Activated naive CD8-positive, alpha-beta T cell treated with anti-CD3 and anti-CD28 coated beads, Interleukin-2, amount 50 U/mL, for 24 hours (primary cell): ENCODE results near the gene TMEM132D.

Experiments used
- ATAC-seq: fragments of 150-1000 bp; cut with Tn5 transposase; one replicate; pipeline ENCODE4 v1.10.0; 2021
- DNase-seq: peaks from one replicate; pipeline ENCODE4 v3.0.0; 2021
- H3K27ac Mint-ChIP-seq: one replicate; pipeline ENCODE4 v1.8.0; 2021; ENCODE audit warnings: mild to moderate bottlenecking, mixed read lengths
- H3K27me3 Mint-ChIP-seq: one replicate; pipeline ENCODE4 v1.8.0; 2021; ENCODE audit warnings: mixed read lengths
- H3K36me3 Mint-ChIP-seq: one replicate; pipeline ENCODE4 v1.8.0; 2021; ENCODE audit warnings: low read depth, mixed read lengths
- H3K4me1 Mint-ChIP-seq: one replicate; pipeline ENCODE4 v1.8.0; 2021; ENCODE audit warnings: mixed read lengths
- H3K4me3 Mint-ChIP-seq: one replicate; pipeline ENCODE4 v1.8.0; 2021; ENCODE audit warnings: mild to moderate bottlenecking, moderate library complexity, mixed read lengths
- H3K9me3 Mint-ChIP-seq: one replicate; pipeline ENCODE4 v1.8.0; 2021; ENCODE audit warnings: mixed read lengths

The TMEM132D gene

DNA sequence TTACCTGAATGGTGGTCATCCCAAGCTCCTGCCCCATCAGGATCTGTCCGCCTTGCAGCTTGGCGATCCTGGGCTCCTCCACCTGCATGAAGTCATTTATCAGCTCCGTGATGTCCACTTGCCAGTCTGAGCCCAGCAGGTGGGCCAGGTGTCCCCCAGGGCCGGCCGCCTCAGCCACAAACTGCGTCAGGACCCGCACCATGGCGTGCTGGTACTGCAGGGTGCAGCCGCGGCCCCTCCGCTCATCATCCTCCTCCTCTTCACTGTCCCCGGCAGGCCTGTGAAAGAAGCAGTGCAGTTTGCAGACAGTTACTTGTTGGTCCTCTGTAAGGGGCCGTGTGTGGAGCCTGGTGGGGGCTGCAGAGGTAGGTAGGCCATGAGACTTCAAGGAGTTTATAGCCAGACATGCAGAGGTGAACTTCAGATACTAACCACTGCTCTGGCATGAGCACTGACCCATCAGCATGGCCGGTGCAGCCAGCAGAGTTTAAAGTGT lies 822.0 kb downstream of the TMEM132D start:
- Mint-ChIP-seq H3K4me1 (no peaks in the 10 kb centered on the region), H3K9me3 (no peaks in the 10 kb centered on the region), H3K36me3 (no peaks in the 10 kb centered on the region), H3K27me3 (no peaks in the 10 kb centered on the region), H3K4me3 (no peak overlapping the region), H3K27ac (no peak overlapping the region)
- DNase-seq, result no peak
- no peak for ATAC-seq

DNA sequence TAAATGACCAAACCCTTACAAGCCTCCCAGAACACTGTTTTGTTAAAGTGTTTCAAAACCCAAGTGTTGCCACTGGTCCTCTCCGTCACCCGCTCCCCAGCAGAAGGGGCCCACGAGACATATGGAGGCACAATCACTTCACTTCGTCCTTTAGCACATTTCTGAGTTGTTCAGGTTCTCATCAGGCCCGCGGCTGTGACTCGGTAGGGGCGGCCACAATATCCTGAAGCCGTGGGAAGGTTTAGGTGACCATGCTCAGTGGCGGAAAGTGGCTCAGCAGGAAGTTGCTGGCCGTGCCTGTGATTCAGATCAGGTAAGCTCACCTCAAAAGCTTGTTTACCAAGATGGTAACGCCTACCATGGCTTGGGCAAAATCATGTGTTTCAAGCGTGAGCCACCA lies 823.0 kb downstream of the TMEM132D start:
- ATAC-seq, result no peak
- no peaks in the 10 kb centered on the region for H3K4me1 Mint-ChIP-seq
- no peaks in the 10 kb centered on the region for H3K36me3 Mint-ChIP-seq
- H3K27ac Mint-ChIP-seq, result no peak overlapping the region
- H3K27me3 Mint-ChIP-seq, result no peaks in the 10 kb centered on the region
- H3K9me3 Mint-ChIP-seq, result no peaks in the 10 kb centered on the region
- no peak overlapping the region for H3K4me3 Mint-ChIP-seq
- DNase-seq, result no peak

DNA sequence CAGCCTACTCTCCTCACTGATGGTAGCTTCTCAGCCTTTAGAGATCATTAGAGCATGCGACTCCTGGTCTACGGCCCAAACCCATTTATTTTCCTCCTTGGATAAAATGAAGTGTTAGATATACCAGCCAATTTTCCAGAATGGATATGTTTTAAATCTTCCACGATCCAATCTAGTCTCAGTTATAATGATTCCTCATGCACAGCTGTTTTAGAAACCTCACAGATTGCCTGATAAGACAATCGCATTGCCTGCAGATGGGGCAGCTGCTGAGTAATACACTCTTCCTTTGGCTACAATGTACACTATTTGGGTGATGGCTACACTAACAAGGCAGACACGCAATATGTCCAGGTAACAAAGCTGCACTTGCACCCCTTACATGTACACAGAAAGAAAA lies 823.4 kb downstream of the TMEM132D start:
- no peak for ATAC-seq
- H3K9me3 Mint-ChIP-seq, result no peaks in the 10 kb centered on the region
- no peaks in the 10 kb centered on the region for H3K36me3 Mint-ChIP-seq
- H3K4me3 Mint-ChIP-seq, result no peak overlapping the region
- H3K27ac Mint-ChIP-seq, result no peak overlapping the region
- H3K27me3 Mint-ChIP-seq, result no peaks in the 10 kb centered on the region
- no peaks in the 10 kb centered on the region for H3K4me1 Mint-ChIP-seq
- no peak for DNase-seq

DNA sequence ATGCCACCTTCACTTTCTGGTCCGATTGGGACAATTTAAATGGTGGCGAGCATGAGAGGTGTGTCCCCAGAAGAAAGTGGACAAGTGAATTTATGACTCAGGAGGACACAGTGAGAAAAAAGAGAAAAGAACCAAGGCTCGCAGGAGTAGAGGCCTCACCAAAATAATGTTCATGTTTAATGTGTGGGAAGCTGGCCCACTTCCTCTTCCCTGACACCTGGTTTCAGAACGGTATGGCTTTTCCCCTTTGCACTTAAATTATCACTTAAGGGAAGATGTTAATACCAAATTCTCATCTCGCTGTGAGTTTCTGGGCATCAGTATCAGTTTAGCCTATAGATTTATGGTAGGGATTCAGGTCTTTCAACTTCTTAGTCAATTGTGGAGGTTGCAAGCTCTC lies 824.1 kb downstream of the TMEM132D start:
- no peak overlapping the region for H3K27ac Mint-ChIP-seq

DNA sequence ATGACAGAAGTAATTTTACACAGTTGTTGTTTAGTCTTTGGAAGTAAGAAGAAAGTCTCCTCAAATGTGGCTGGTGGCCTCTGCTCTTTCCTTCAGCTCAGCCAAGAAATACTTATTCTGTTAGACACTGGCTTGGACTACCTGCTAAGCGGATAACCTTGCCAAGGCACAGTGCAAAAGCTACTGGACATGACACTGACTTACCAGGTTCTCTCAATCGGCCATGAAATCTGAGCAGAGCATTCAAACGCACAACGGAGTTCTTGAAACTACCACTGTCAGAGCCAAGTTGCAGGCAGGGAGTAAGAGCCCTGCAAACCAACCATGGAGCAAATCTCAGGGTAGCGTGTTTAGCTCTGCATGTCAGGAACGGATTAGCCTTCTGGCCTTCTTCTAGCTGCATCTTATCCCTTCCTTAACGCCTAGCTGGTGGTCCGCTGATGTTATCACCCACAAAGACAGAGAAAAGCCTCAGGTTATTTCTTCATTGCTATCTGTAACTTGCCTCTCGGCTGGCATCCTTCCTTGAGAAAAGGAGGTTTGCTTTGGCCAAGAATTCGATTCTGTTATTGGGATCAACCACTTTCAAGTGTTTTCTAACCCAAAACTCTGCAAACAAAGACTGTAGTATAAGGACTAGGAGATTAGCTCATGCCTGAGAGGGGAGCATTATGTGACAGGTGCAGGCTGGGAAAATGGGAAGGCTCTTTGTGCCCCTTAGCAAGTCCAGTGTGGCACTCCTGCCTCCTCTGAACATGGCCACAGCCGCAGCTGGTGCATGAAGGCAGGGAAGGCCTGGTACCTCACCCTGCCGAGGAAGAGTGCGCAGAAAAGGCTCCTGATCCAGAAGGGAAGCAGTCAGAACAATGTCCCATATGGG lies 827.1 kb downstream of the TMEM132D start:
- no peaks in the 10 kb centered on the region for H3K36me3 Mint-ChIP-seq
- H3K4me3 Mint-ChIP-seq, result no peak overlapping the region
- no peak for ATAC-seq
- no peak for DNase-seq
- H3K4me1 Mint-ChIP-seq, result no peaks in the 10 kb centered on the region
- H3K27me3 Mint-ChIP-seq, result no peaks in the 10 kb centered on the region
- H3K27ac Mint-ChIP-seq, result no peak overlapping the region
- no peaks in the 10 kb centered on the region for H3K9me3 Mint-ChIP-seq

More for the DNA sequence above, 824.1 kb downstream of the TMEM132D start:
- ATAC-seq (no peak), DNase-seq (no peak)
- Mint-ChIP-seq H3K27me3 (no peaks in the 10 kb centered on the region), H3K4me3 (no peak overlapping the region), H3K4me1 (no peaks in the 10 kb centered on the region), H3K9me3 (no peaks in the 10 kb centered on the region), H3K36me3 (no peaks in the 10 kb centered on the region)

DNA sequence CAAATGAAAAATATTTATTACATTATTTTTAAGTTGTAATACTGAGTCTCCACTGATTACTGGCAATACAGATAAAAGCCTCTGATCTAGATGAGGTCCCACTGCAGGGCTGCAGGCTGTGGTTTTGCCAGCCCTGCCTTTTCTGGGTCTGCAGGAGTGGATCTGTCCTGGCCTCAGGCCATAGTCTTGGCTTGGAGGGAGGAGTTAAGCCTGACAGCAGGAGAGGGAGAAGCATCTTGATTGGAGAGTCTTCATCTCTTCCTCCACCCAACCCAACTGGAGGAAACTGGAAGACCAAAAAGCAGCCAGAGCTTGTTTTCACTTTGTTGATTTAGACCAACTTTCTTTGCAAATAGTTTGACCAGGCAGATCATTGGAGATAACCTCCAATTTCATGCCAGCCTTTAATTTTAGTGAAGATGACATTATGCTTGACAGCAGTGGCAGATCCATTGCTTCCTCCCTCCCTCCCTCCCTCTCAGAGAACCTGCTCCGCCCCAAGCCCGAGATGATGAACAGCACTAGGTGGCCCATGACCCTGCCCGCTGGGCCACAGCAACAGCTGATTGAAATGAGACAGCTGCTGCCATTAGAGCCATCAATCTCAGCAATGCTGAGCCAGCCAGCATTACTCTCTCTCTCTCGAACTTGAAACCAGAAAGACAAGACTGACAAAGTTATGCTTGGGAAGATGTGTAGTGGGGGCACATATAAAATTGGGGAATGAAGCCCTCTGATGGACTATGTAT lies 828.2 kb downstream of the TMEM132D start:
- ATAC-seq, result no peak
- H3K4me3 Mint-ChIP-seq, result no peak overlapping the region
- H3K36me3 Mint-ChIP-seq, result no peaks in the 10 kb centered on the region
- H3K27me3 Mint-ChIP-seq, result no peaks in the 10 kb centered on the region
- no peak overlapping the region for H3K27ac Mint-ChIP-seq
- H3K4me1 Mint-ChIP-seq, result no peaks in the 10 kb centered on the region
- no peaks in the 10 kb centered on the region for H3K9me3 Mint-ChIP-seq
- no peak for DNase-seq

DNA sequence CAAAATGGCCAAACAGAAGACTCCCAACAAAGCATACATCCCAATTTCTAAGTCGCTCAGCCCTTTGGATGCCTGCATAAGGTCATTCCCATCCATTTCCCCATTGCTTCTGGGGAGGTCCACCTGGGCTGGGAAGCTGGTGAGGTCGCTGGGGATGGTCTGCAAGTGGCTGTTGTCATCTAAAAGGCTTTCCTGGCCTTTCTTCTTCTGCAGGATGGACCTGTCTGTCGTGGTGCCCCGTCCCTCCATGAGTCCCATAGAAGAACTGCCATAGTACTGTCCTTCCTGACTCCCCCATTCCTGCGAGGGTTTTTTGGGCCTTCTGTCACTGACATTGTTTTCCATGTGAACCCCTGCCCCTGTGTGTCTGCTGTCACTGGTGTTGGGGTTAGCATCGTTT lies 829.4 kb downstream of the TMEM132D start:
- H3K9me3 Mint-ChIP-seq, result no peaks in the 10 kb centered on the region
- no peak overlapping the region for H3K27ac Mint-ChIP-seq
- H3K4me1 Mint-ChIP-seq, result no peaks in the 10 kb centered on the region
- H3K36me3 Mint-ChIP-seq, result no peaks in the 10 kb centered on the region
- ATAC-seq, result no peak
- no peak overlapping the region for H3K4me3 Mint-ChIP-seq
- no peak for DNase-seq
- H3K27me3 Mint-ChIP-seq, result no peaks in the 10 kb centered on the region

DNA sequence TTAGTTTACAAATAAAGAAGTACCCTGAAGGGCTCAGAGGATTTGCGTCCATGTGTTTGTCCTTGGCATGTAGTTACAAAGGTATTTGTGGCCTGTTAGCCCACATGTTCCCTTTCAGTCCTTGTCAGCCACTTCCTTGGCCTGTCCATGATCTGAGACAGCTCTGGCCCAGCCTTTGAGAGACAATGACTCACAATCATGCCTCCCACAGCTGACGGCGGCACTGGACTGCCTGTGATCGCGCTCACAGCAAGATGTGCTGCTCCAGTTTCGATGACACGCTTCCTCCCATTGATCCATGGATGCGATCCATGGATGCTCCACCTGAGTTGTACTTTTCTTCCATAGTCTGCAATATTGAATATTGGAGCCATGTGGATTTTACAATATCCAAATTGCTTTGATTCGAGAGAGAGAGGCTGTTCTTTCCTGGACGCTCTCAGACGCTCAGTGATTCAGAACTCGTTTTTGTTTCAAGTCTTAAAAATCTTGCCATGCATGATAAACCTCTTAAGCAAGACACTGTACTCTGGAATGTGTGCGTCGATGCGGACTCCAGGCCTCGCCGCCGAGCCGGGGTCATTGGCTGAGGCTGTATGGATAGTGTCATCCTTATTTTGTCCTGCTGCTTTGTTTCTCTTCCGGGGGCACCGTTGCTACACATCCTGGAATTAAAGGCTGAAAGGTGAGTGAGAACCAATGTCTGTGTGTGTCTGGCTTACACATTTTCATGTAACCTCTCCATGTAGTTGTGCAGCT lies 830.5 kb downstream of the TMEM132D start:
- Mint-ChIP-seq H3K9me3 (no peaks in the 10 kb centered on the region), H3K4me1 (no peaks in the 10 kb centered on the region), H3K27me3 (no peaks in the 10 kb centered on the region), H3K4me3 (no peak overlapping the region), H3K36me3 (no peaks in the 10 kb centered on the region), H3K27ac (no peak overlapping the region)
- DNase-seq (no peak), ATAC-seq (no peak)

DNA sequence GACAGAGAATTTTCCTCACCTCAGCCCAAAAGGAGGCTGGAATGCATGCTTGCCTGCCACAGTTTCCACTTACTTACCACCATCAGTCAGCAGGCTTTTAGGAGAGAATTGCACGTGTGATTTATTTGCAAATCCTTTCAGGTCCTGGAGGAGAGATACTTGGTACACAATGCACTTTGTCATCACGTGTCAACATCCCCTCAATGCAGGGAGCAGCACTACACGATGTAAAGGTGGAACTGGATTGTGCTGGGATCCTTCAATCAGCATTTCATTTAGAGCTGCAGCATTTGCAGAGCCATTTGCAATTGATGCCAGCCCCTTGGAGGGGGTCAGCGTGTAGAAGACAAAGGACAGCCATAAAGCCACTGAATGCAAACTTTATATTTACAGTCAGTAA lies 832.5 kb downstream of the TMEM132D start:
- Mint-ChIP-seq H3K27ac (no peak overlapping the region), H3K9me3 (no peaks in the 10 kb centered on the region), H3K4me1 (no peaks in the 10 kb centered on the region), H3K4me3 (no peak overlapping the region), H3K27me3 (no peaks in the 10 kb centered on the region), H3K36me3 (no peaks in the 10 kb centered on the region)
- ATAC-seq, result no peak
- no peak for DNase-seq

DNA sequence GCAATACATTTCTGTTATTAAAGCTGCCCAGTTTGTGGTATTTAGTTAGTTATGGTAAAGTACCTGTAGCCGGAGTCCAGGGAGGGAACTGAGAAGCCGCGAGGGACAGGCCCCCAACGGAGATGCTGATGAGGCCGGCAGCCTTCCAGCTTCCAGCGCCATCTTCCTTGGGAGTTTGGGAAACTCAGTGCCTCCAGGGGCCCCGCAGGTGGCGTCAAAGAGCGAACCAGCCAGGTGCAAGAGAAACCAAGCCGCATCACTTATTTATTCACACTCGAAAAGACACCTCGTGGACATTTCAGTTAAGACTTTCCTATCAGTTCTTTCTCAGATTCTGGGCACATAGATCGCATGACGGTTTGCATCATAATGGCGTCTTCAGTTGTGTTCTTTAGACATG lies 833.9 kb downstream of the TMEM132D start:
- Mint-ChIP-seq H3K36me3 (no peaks in the 10 kb centered on the region), H3K4me3 (no peak overlapping the region), H3K27ac (no peak overlapping the region), H3K9me3 (peaks cover 4% of the 10 kb centered on the region), H3K27me3 (no peaks in the 10 kb centered on the region), H3K4me1 (no peaks in the 10 kb centered on the region)
- no peak for DNase-seq
- ATAC-seq, result no peak

DNA sequence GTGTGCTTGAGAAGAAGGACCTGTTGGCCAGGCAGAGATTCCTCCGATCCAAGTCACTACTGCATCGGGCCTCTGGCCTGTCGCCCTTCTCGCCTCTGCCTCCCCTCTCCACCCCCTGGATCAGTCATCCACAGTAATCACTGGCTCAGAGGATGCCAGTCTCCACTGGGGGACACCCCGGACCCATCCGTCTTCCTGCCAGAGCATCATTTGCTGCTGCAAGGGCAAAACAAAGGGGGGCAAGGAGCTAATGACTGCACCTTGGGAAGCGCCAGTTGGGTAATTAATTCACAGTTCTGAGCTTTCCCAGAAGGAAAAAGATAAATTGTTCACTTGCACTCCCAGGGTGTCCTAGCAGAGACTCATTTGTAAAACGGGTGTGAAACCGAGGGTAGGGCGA lies 835.1 kb downstream of the TMEM132D start:
- H3K36me3 Mint-ChIP-seq, result no peaks in the 10 kb centered on the region
- H3K9me3 Mint-ChIP-seq, result peaks cover 4% of the 10 kb centered on the region
- no peak for DNase-seq
- H3K4me3 Mint-ChIP-seq, result no peak overlapping the region
- no peak for ATAC-seq
- H3K27ac Mint-ChIP-seq, result no peak overlapping the region
- H3K27me3 Mint-ChIP-seq, result no peaks in the 10 kb centered on the region
- no peaks in the 10 kb centered on the region for H3K4me1 Mint-ChIP-seq

DNA sequence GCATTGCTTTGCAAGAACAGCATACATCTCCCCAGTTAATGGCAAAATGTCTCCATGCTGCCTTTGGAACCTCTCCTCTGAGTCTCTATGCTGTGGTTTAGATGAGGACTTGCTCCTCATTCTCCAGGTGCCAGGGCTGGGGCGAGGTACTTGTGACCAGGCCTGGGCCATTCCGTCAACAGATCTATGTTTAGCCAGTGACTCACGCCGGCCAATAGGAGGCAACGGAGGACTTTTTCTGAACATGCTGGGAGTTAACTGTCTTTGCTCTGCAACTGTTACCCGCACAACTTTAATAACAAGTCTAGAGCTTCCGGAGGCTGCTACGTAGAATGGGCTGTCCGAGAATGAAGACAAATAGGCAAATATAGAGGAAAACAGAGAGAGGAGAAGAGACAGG lies 836.3 kb downstream of the TMEM132D start:
- H3K9me3 Mint-ChIP-seq, result peaks cover 4% of the 10 kb centered on the region
- H3K36me3 Mint-ChIP-seq, result no peaks in the 10 kb centered on the region
- DNase-seq (no peak), ATAC-seq (no peak)
- peaks cover 3% of the 10 kb centered on the region for H3K27me3 Mint-ChIP-seq
- no peaks in the 10 kb centered on the region for H3K4me1 Mint-ChIP-seq
- H3K27ac Mint-ChIP-seq, result no peak overlapping the region
- H3K4me3 Mint-ChIP-seq, result no peak overlapping the region

DNA sequence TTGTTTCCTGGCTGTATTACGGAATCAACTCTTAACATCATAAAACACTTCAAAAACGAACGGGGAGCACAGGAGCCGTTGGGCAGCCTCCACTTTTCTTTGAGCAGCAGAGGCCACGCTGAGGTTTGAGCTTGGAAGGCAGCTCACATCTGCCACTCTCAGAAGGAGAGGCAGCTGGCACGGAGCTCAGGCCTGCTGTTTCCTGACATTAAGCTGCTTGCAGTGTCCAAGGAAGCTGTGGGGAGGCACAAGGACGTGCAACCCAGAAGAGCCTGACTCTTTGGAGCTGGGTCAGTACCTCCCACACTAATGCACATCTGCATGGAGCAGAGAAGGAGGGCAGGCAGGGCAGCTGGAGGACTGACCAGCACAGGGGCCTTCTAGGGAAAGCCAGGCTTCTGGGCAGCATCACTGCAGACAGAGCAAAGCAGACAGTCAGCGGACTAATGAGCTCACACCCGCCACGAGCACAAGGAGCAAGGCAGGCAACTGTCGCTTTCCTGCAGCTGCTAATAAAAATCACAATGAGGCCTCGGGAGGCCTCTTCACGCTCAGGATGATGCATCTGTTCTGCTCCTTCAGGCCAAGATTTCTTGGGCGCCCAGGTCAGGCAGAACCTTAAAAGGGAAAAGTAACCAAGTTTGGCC lies 839.5 kb downstream of the TMEM132D start:
- H3K9me3 Mint-ChIP-seq, result peaks cover 7% of the 10 kb centered on the region
- DNase-seq (no peak), ATAC-seq (no peak)
- no peaks in the 10 kb centered on the region for H3K36me3 Mint-ChIP-seq
- H3K4me3 Mint-ChIP-seq, result no peak overlapping the region
- H3K27me3 Mint-ChIP-seq, result peaks cover 3% of the 10 kb centered on the region
- no peak overlapping the region for H3K27ac Mint-ChIP-seq
- H3K4me1 Mint-ChIP-seq, result no peaks in the 10 kb centered on the region

DNA sequence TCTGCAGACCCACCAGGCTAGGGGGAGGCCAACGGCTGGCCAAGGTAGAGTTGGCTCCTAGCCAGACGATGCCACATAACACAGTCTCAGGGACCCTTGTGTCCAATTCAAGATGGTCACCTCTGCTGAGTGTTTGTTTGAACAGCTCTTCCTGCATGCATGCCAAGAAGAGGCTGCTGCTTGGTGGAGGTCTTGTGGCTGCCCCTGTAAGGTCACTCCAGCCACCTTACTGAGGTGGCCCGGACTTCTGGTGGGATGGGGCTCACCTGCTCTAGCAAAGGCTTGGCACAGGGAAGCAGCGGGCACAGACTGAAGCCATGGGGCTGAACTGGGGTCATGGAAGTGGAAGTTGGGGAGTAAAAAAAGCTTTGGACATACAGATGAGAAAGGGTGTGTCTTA lies 840.2 kb downstream of the TMEM132D start:
- Mint-ChIP-seq H3K9me3 (peaks cover 7% of the 10 kb centered on the region), H3K27ac (no peak overlapping the region), H3K36me3 (no peaks in the 10 kb centered on the region), H3K27me3 (peaks cover 3% of the 10 kb centered on the region), H3K4me1 (no peaks in the 10 kb centered on the region), H3K4me3 (no peak overlapping the region)
- DNase-seq, result no peak
- ATAC-seq, result no peak
